OCI-LY7 (cell line): Measurements from ENCODE around the gene PCIF1. TPM values are rescaled to one million over a fixed set of nuclear protein-coding genes. Genes with fewer than 3 reads are reported as not detected.

Experiments used
- BruUV-seq: library from RNA; stranded (reverse); fragments of 400-500 nt; replicated peaks from 2 replicates; lab custom pipeline; 2021; lab: Mats Ljungman, UMichigan
- CTCF ChIA-PET: fragments of 300-600 bp; sonication (Branson Sonifier 250); formaldehyde crosslinking; loops from one replicate; lab custom pipeline; 2022; ENCODE audit warnings: antibody characterized with exemption; ENCODE audit not compliant: unreplicated experiment; lab: Charles Lee
- POLR2A ChIA-PET: fragments of 300-600 bp; sonication (Branson Sonifier 250); formaldehyde crosslinking; loops from one replicate; lab custom pipeline; 2022; ENCODE audit warnings: antibody characterized with exemption; lab: Charles Lee
- DNase-seq: peaks from one replicate; pipeline ENCODE4 v3.0.0-alpha.2; 2015; ENCODE audit warnings: low spot score
- H2AFZ ChIP-seq: fragments of 200-600 bp; sonication (generic), shearing (Covaris generic); 2 replicates; pipeline ENCODE4 v1.6.1; 2014; ENCODE audit warnings: mild to moderate bottlenecking, antibody characterized with exemption, low read length, moderate library complexity
- H3K27ac ChIP-seq: fragments of 200-600 bp; sonication (generic); 2 replicates; pipeline ENCODE4 v1.5.1; 2014; ENCODE audit warnings: mixed run types, low read depth, mild to moderate bottlenecking, moderate library complexity, low read length, inconsistent platforms; ENCODE audit not compliant: poor library complexity, severe bottlenecking
- H3K36me3 ChIP-seq: fragments of 200-600 bp; sonication (generic); 2 replicates; pipeline ENCODE4 v1.6.1; 2014; ENCODE audit warnings: mild to moderate bottlenecking, antibody characterized with exemption, low read length, moderate library complexity, mixed read lengths; ENCODE audit not compliant: insufficient read depth
- H3K4me1 ChIP-seq: fragments of 200-600 bp; sonication (generic); 2 replicates; pipeline ENCODE4 v1.5.1; 2014; ENCODE audit warnings: mild to moderate bottlenecking, low read length; ENCODE audit not compliant: insufficient read depth, poor library complexity, severe bottlenecking
- H3K4me2 ChIP-seq: fragments of 200-600 bp; sonication (generic); 2 replicates; pipeline ENCODE4 v1.6.1; 2014; ENCODE audit warnings: mild to moderate bottlenecking, low read length
- H3K4me3 ChIP-seq: fragments of 200-600 bp; sonication (generic); 2 replicates; pipeline ENCODE4 v1.5.1; 2014; ENCODE audit warnings: mild to moderate bottlenecking, low read depth, low read length; ENCODE audit not compliant: poor library complexity, severe bottlenecking
- H3K79me2 ChIP-seq: fragments of 200-600 bp; sonication (generic); 2 replicates; pipeline ENCODE4 v1.6.1; 2016; ENCODE audit warnings: low read depth, mild to moderate bottlenecking, low read length, moderate library complexity, mixed read lengths; ENCODE audit not compliant: insufficient read depth
- H3K9me2 ChIP-seq: fragments of 200-600 bp; sonication (generic); 2 replicates; pipeline ENCODE4 v1.6.1; 2016; ENCODE audit warnings: mild to moderate bottlenecking, low read length, mixed read lengths; ENCODE audit not compliant: insufficient read depth
- H3K9me3 ChIP-seq: fragments of 200-600 bp; sonication (generic); 2 replicates; pipeline ENCODE4 v1.6.1; 2014; ENCODE audit warnings: mild to moderate bottlenecking, mixed run types, low read length, mixed read lengths
- H4K20me1 ChIP-seq: fragments of 200-600 bp; sonication (generic); 2 replicates; pipeline ENCODE4 v1.6.1; 2014; ENCODE audit warnings: mild to moderate bottlenecking, antibody characterized with exemption, low read length, moderate library complexity, mixed read lengths; ENCODE audit not compliant: insufficient read depth
- CTCF ChIP-seq: fragments of 200-600 bp; sonication (generic); conservative IDR thresholded peaks from 2 replicates; pipeline ENCODE4 v1.5.1; 2014; ENCODE audit warnings: mild to moderate bottlenecking, antibody characterized with exemption, low read length, moderate library complexity, mixed read lengths
- EZH2phosphoT487 ChIP-seq: fragments of 200-600 bp; sonication (generic); IDR thresholded peaks from 2 replicates; pipeline ENCODE4 v1.6.1; 2018; ENCODE audit warnings: low read depth, borderline replicate concordance, mild to moderate bottlenecking, mixed run types, antibody characterized with exemption, low read length, moderate library complexity, mixed read lengths
- intact Hi-C: fragments of 100-400 bp; cut with micrococcal nuclease; formaldehyde crosslinking; loops from one replicate; pipeline ENCODE4 v1.10.0; 2022; ENCODE audit not compliant: unreplicated experiment
- total RNA-seq, 2 experiments: library from RNA; depleted of rRNA in 1 of 2; stranded (reverse); fragments of >200 nt in 1 of 2; shearing (Covaris generic) in 1 of 2; gene quantifications; 2 replicates each; pipeline ENCODE4 v1.2.3, GENCODE V29; 2014 to 2022

PCIF1 gene
- total RNA-seq, 2 experiments from 2014 or later: 21.2 to 40.6 TPM

GRCh38 chr20:45964006-45964400, 29.5 kb downstream of the PCIF1 start:
- no peak for DNase-seq
- Histone ChIP-seq H3K36me3 (peaks cover 87% of the 10 kb centered on the region), H3K4me1 (no peaks in the 10 kb centered on the region), H3K4me2 (no peak overlapping the region), H3K27ac (no peak overlapping the region), H4K20me1 (no peaks in the 10 kb centered on the region), H3K9me3 (no peaks in the 10 kb centered on the region), H2AFZ (no peak overlapping the region), H3K79me2 (no peaks in the 10 kb centered on the region), H3K9me2 (no peaks in the 10 kb centered on the region), H3K4me3 (no peak overlapping the region)
- CTCF ChIA-PET: no interaction called here
- intact Hi-C loops: no loop called here
- no peak for TF ChIP-seq CTCF
- TF ChIP-seq EZH2phosphoT487: no peak
- POLR2A ChIA-PET: no interaction called here
- BruUV-seq: no TSS peak

- POLR2A ChIA-PET: interaction anchor here (0.5 to 0.7 kb wide), 2 partner anchors 30 to 197 kb away, joined by 3 to 4 read pairs; no protein-coding TSS in a partner anchor
- H3K9me3 ChIP-seq: no peaks in the 10 kb centered on the region
- no TSS peak for BruUV-seq
- no peak overlapping the region for H3K27ac ChIP-seq
- no peak overlapping the region for H3K4me3 ChIP-seq
- peaks cover 80% of the 10 kb centered on the region for H3K36me3 ChIP-seq
- CTCF ChIA-PET: no interaction called here
- no peaks in the 10 kb centered on the region for H4K20me1 ChIP-seq
- DNase-seq: no peak
- H3K4me1 ChIP-seq: peaks cover 13% of the 10 kb centered on the region
- H2AFZ ChIP-seq: no peak overlapping the region
- peaks cover 12% of the 10 kb centered on the region for H3K79me2 ChIP-seq
- no peaks in the 10 kb centered on the region for H3K9me2 ChIP-seq
- H3K4me2 ChIP-seq: no peak overlapping the region
- no peak for TF ChIP-seq EZH2phosphoT487
- intact Hi-C loops: no loop called here
Observed at GRCh38 chr20:45965169-45966002, 30.9 kb downstream of the PCIF1 start.

- Histone ChIP-seq H3K27ac (no peak overlapping the region), H3K4me3 (no peak overlapping the region), H3K9me2 (no peaks in the 10 kb centered on the region), H3K79me2 (peaks cover 23% of the 10 kb centered on the region), H2AFZ (no peak overlapping the region), H4K20me1 (no peaks in the 10 kb centered on the region), H3K4me2 (no peak overlapping the region), H3K4me1 (peaks cover 15% of the 10 kb centered on the region), H3K9me3 (no peaks in the 10 kb centered on the region), H3K36me3 (peaks cover 61% of the 10 kb centered on the region)
- DNase-seq: no peak
- no TSS peak for BruUV-seq
- CTCF ChIA-PET: no interaction called here
- TF ChIP-seq EZH2phosphoT487 (no peak), CTCF (no peak)
- intact Hi-C loops: no loop called here
- POLR2A ChIA-PET: no interaction called here
Observed at GRCh38 chr20:45967551-45968080, 33.1 kb downstream of the PCIF1 start.
